Neural cell (in vitro differentiated cells): ENCODE measurements around the gene PHACTR1. TPM values are rescaled to one million over a fixed set of nuclear protein-coding genes. Genes with fewer than 3 reads are reported as not detected.

Source experiments
- H2AFZ ChIP-seq: fragments of 200-600, 300-800 bp; sonication (generic), shearing (Covaris generic); 2 replicates; pipeline ENCODE4 v1.6.0; 2014; ENCODE audit warnings: low read depth, mild to moderate bottlenecking, antibody characterized with exemption, low read length, moderate library complexity
- H3F3A ChIP-seq: fragments of 200-600 bp; shearing (Covaris generic); 2 replicates; pipeline ENCODE4 v1.6.1; 2016; ENCODE audit warnings: mild to moderate bottlenecking, moderate library complexity, mixed read lengths, antibody characterized with exemption, low read length; ENCODE audit not compliant: insufficient read depth, poor library complexity, severe bottlenecking
- H3K27ac ChIP-seq: fragments of 200-600, 300-800 bp; sonication (generic), shearing (Covaris generic); 2 replicates; pipeline ENCODE4 v1.5.1; 2014; ENCODE audit warnings: mild to moderate bottlenecking, low read length, moderate library complexity
- H3K27me3 ChIP-seq: fragments of 300-800, 200-600 bp; sonication (generic), shearing (Covaris generic); 2 replicates; pipeline ENCODE4 v1.6.0; 2014; ENCODE audit warnings: mild to moderate bottlenecking, low read depth, low read length, moderate library complexity; ENCODE audit not compliant: insufficient read depth
- H3K36me3 ChIP-seq: fragments of 300-800, 200-600 bp; sonication (generic), shearing (Covaris generic); 2 replicates; pipeline ENCODE4 v1.5.1; 2014; ENCODE audit warnings: mild to moderate bottlenecking, antibody characterized with exemption, low read length, moderate library complexity; ENCODE audit not compliant: insufficient read depth
- H3K4me2 ChIP-seq: fragments of 300-800, 200-600 bp; sonication (generic), shearing (Covaris generic); 2 replicates; pipeline ENCODE4 v1.6.0; 2014; ENCODE audit warnings: mild to moderate bottlenecking, low read length
- H3K4me3 ChIP-seq: fragments of 300-800, 200-600 bp; sonication (generic), shearing (Covaris generic); 2 replicates; pipeline ENCODE4 v1.5.1; 2014; ENCODE audit warnings: mild to moderate bottlenecking, low read length, moderate library complexity
- H3K79me2 ChIP-seq: fragments of 200-600 bp; shearing (Covaris generic); replicated peaks from 2 replicates; pipeline ENCODE4 v1.6.0; 2014; ENCODE audit warnings: mild to moderate bottlenecking, low read length, moderate library complexity; ENCODE audit not compliant: insufficient read depth
- H3K9ac ChIP-seq: fragments of 300-800, 200-600 bp; sonication (generic), shearing (Covaris generic); 2 replicates; pipeline ENCODE4 v1.6.1; 2016; ENCODE audit warnings: mild to moderate bottlenecking, low read length, mixed read lengths
- H3K9me2 ChIP-seq: fragments of 200-600 bp; shearing (Covaris generic); 2 replicates; pipeline ENCODE4 v1.6.1; 2016; ENCODE audit warnings: mild to moderate bottlenecking, low read length, mixed read lengths; ENCODE audit not compliant: insufficient read depth
- H3K9me3 ChIP-seq: fragments of 200-600, 300-800 bp; sonication (generic), shearing (Covaris generic); 2 replicates; pipeline ENCODE4 v1.6.1; 2016; ENCODE audit warnings: mild to moderate bottlenecking, mixed run types, low read length, moderate library complexity, mixed read lengths
- H4K20me1 ChIP-seq: fragments of 200-600 bp; shearing (Covaris generic); 2 replicates; pipeline ENCODE4 v1.6.1; 2016; ENCODE audit warnings: mild to moderate bottlenecking, mixed run types; ENCODE audit not compliant: insufficient read depth
- EP300 ChIP-seq: fragments of 450-650 bp; conservative IDR thresholded peaks from 2 replicates; pipeline ENCODE4 v1.6.1; 2014; ENCODE audit warnings: antibody characterized with exemption, mild to moderate bottlenecking, moderate library complexity; ENCODE audit not compliant: poor library complexity, severe bottlenecking
- EZH2 ChIP-seq: fragments of 200-600, 300-800 bp; shearing (Covaris generic), sonication (generic); IDR thresholded peaks from 2 replicates; pipeline ENCODE4 v1.6.1; 2014; ENCODE audit warnings: antibody characterized with exemption, low read length, borderline replicate concordance, mild to moderate bottlenecking; ENCODE audit not compliant: insufficient read depth, poor library complexity, severe bottlenecking
- MXI1 ChIP-seq: fragments of 450-650 bp; conservative IDR thresholded peaks from 2 replicates; pipeline ENCODE4 v1.6.1; 2014; ENCODE audit warnings: antibody characterized with exemption, mild to moderate bottlenecking; ENCODE audit not compliant: poor library complexity, severe bottlenecking
- POLR2AphosphoS5 ChIP-seq: IDR thresholded peaks from 2 replicates; pipeline ENCODE4 v1.6.1; 2012
- RAD21 ChIP-seq: fragments of 450-650 bp; conservative IDR thresholded peaks from 2 replicates; pipeline ENCODE4 v1.6.1; 2014; ENCODE audit warnings: antibody characterized with exemption, mild to moderate bottlenecking, moderate library complexity
- SMC3 ChIP-seq: fragments of 450-650 bp; conservative IDR thresholded peaks from 2 replicates; pipeline ENCODE4 v1.6.1; 2014; ENCODE audit warnings: antibody characterized with exemption, mild to moderate bottlenecking, moderate library complexity; ENCODE audit not compliant: poor library complexity
- TAF1 ChIP-seq: IDR thresholded peaks from 2 replicates; pipeline ENCODE4 v1.6.1; 2012; ENCODE audit warnings: low read depth
- polyA plus RNA-seq: library from polyadenylated mRNA; depleted of rRNA; stranded (reverse); fragments of >200 nt; gene quantifications from 2 replicates; pipeline ENCODE4 v1.2.3, GENCODE V29; 2014
- TF ChIP-seq, protein P1 (sequence below): IDR thresholded peaks from 2 replicates; pipeline ENCODE4 v1.6.1; 2012; ENCODE audit warnings: borderline replicate concordance
- TF ChIP-seq, protein P2 (sequence below): fragments of 450-650 bp; IDR thresholded peaks from 2 replicates; pipeline ENCODE4 v1.5.1; 2014; ENCODE audit warnings: antibody characterized with exemption, mild to moderate bottlenecking, moderate library complexity; ENCODE audit not compliant: poor library complexity, severe bottlenecking

The PHACTR1 gene
- polyA plus RNA-seq, 1 donor from 2014 or later: 7.8 TPM

DNA sequence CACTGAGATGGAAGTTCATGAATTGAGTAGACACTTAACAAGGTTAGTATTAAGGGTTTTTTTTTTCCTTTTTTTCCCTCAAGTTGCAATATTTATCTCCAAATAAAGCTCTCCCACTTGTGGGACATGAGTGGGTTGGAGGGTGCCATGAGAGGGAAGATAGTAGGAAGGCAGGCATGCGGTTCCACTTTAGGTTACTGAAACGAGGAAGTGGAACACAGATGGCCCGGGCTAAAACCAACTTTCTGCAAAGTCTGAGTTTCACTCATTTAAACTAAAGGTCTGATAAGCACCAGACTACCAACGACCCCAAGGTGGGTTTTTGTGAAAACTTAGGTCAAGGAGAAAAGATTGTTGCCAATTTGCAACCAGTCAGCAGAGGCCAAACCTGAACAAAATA, 569.6 kb downstream of the PHACTR1 start:
- Histone ChIP-seq H3K9me3 (peaks cover 11% of the 10 kb centered on the region), H3K9ac (no peak overlapping the region), H4K20me1 (no peaks in the 10 kb centered on the region), H3K9me2 (no peaks in the 10 kb centered on the region), H3F3A (no peaks in the 10 kb centered on the region), H3K4me3 (no peak overlapping the region), H3K36me3 (no peaks in the 10 kb centered on the region), H3K27ac (no peak overlapping the region), H3K79me2 (no peaks in the 10 kb centered on the region), H2AFZ (no peak overlapping the region), H3K4me2 (no peak overlapping the region), H3K27me3 (no peaks in the 10 kb centered on the region)
- TF ChIP-seq EP300 (no peak), EZH2 (no peak), SMC3 (no peak), MXI1 (no peak), RAD21 (no peak), TAF1 (no peak), POLR2AphosphoS5 (no peak)
- TF ChIP-seq, protein P1, sequence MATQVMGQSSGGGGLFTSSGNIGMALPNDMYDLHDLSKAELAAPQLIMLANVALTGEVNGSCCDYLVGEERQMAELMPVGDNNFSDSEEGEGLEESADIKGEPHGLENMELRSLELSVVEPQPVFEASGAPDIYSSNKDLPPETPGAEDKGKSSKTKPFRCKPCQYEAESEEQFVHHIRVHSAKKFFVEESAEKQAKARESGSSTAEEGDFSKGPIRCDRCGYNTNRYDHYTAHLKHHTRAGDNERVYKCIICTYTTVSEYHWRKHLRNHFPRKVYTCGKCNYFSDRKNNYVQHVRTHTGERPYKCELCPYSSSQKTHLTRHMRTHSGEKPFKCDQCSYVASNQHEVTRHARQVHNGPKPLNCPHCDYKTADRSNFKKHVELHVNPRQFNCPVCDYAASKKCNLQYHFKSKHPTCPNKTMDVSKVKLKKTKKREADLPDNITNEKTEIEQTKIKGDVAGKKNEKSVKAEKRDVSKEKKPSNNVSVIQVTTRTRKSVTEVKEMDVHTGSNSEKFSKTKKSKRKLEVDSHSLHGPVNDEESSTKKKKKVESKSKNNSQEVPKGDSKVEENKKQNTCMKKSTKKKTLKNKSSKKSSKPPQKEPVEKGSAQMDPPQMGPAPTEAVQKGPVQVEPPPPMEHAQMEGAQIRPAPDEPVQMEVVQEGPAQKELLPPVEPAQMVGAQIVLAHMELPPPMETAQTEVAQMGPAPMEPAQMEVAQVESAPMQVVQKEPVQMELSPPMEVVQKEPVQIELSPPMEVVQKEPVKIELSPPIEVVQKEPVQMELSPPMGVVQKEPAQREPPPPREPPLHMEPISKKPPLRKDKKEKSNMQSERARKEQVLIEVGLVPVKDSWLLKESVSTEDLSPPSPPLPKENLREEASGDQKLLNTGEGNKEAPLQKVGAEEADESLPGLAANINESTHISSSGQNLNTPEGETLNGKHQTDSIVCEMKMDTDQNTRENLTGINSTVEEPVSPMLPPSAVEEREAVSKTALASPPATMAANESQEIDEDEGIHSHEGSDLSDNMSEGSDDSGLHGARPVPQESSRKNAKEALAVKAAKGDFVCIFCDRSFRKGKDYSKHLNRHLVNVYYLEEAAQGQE: no peak
- TF ChIP-seq, protein P2, sequence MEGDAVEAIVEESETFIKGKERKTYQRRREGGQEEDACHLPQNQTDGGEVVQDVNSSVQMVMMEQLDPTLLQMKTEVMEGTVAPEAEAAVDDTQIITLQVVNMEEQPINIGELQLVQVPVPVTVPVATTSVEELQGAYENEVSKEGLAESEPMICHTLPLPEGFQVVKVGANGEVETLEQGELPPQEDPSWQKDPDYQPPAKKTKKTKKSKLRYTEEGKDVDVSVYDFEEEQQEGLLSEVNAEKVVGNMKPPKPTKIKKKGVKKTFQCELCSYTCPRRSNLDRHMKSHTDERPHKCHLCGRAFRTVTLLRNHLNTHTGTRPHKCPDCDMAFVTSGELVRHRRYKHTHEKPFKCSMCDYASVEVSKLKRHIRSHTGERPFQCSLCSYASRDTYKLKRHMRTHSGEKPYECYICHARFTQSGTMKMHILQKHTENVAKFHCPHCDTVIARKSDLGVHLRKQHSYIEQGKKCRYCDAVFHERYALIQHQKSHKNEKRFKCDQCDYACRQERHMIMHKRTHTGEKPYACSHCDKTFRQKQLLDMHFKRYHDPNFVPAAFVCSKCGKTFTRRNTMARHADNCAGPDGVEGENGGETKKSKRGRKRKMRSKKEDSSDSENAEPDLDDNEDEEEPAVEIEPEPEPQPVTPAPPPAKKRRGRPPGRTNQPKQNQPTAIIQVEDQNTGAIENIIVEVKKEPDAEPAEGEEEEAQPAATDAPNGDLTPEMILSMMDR: no peak

DNA sequence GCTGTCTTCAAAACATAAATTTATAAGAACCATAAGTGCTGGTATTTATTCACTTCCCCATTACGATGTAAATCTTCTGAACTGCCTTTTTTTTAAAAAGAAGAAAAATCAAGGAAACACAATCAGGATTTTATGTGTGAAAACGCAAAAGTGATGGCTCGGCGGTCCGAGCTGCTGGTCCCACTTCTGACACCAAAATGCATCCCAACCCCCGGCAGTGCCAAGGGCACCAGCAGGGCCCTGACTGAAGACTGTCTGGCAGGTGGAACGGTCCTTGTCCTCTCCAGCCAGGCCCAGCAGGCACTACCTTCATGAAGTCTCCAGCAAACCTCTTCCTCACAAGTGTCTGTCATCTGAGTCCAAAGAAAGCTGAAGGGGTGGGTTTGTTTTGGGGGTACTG, 570.5 kb downstream of the PHACTR1 start:
- Histone ChIP-seq H3K27me3 (no peaks in the 10 kb centered on the region), H3K36me3 (no peaks in the 10 kb centered on the region), H3K4me3 (no peak overlapping the region), H3K4me2 (no peak overlapping the region), H3K79me2 (no peaks in the 10 kb centered on the region), H3K27ac (no peak overlapping the region), H2AFZ (no peak overlapping the region), H3F3A (no peaks in the 10 kb centered on the region), H3K9me2 (no peaks in the 10 kb centered on the region), H3K9ac (no peak overlapping the region), H3K9me3 (peaks cover 11% of the 10 kb centered on the region), H4K20me1 (no peaks in the 10 kb centered on the region)
- TF ChIP-seq EP300 (no peak), TAF1 (no peak), MXI1 (no peak), SMC3 (no peak), EZH2 (no peak), POLR2AphosphoS5 (no peak), RAD21 (no peak)
- TF ChIP-seq, protein P2: no peak
- TF ChIP-seq, protein P1: no peak
